HG03439 (cell line): Measurements from ENCODE around the gene MYO6.
A peak's percentile ranks its signal among the peaks of the same experiment; 100 is the strongest.

ENCODE experiments used
- ATAC-seq: cut with Tn5 transposase; IDR thresholded peaks from one replicate; pipeline ENCODE4 v1.9.1; 2021; ENCODE audit warnings: mild to moderate bottlenecking, moderate library complexity; ENCODE audit not compliant: unreplicated experiment

MYO6 gene

GRCh38 chr6:75819776-75820487, 70.9 kb downstream of the MYO6 start:
- no peak for ATAC-seq

- ATAC-seq: peak; percentile 86
Measured at GRCh38 chr6:75824160-75824559, 75.1 kb downstream of the MYO6 start.

- ATAC-seq: no peak
Measured at GRCh38 chr6:75827163-75827562, 78.1 kb downstream of the MYO6 start.

GRCh38 chr6:75830959-75831885, 82.2 kb downstream of the MYO6 start:
- ATAC-seq: peak; percentile 90

GRCh38 chr6:75834447-75834846, 85.4 kb downstream of the MYO6 start:
- no peak for ATAC-seq

GRCh38 chr6:75842191-75842590, 93.2 kb downstream of the MYO6 start:
- no peak for ATAC-seq

GRCh38 chr6:75842732-75843131, 93.7 kb downstream of the MYO6 start:
- no peak for ATAC-seq

GRCh38 chr6:75843396-75843795, 94.4 kb downstream of the MYO6 start:
- ATAC-seq: no peak

- ATAC-seq: no peak
Measured at GRCh38 chr6:75848274-75848673, 99.2 kb downstream of the MYO6 start.

- no peak for ATAC-seq
Measured at GRCh38 chr6:75849329-75850025, 100.4 kb downstream of the MYO6 start.

GRCh38 chr6:75850026-75850833, 101.2 kb downstream of the MYO6 start:
- ATAC-seq: no peak

- ATAC-seq: no peak
Measured at GRCh38 chr6:75852721-75853120, 103.7 kb downstream of the MYO6 start.

- no peak for ATAC-seq
Measured at GRCh38 chr6:75853806-75854205, 104.8 kb downstream of the MYO6 start.

- ATAC-seq: no peak
Measured at GRCh38 chr6:75855052-75855451, 106.0 kb downstream of the MYO6 start.

- no peak for ATAC-seq
Measured at GRCh38 chr6:75856902-75857301, 107.9 kb downstream of the MYO6 start.

GRCh38 chr6:75863001-75863400, 114.0 kb downstream of the MYO6 start:
- ATAC-seq: no peak

- no peak for ATAC-seq
Measured at GRCh38 chr6:75863784-75864183, 114.7 kb downstream of the MYO6 start.

GRCh38 chr6:75864446-75864845, 115.4 kb downstream of the MYO6 start:
- ATAC-seq: no peak

GRCh38 chr6:75870389-75870788, 121.3 kb downstream of the MYO6 start:
- ATAC-seq: no peak

- no peak for ATAC-seq
Measured at GRCh38 chr6:75874224-75874623, 125.2 kb downstream of the MYO6 start.

- no peak for ATAC-seq
Measured at GRCh38 chr6:75876152-75876551, 127.1 kb downstream of the MYO6 start.
